ENCODE results near the gene SDCCAG8.

DNA sequence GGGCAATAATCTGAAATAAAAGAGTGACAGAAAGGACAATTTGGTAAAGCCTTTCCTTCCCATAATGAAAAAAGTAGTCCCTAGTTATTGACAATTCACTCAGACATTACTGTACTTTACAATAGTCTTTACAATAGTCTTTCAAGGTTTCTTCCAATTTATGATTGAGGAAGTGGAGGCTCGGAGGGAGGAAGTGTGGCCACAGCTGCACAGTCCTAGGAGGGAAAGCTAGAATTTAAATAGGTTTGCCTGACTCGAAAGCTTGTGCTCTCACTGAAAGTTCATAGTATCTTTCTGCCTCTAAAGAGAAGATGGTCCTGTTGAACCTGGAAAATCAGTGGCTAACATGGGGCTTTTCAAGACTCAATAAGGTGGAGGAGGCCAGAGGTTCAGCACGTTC lies 203.2 kb downstream of the SDCCAG8 start:
- TF ChIP-seq, protein P1, sequence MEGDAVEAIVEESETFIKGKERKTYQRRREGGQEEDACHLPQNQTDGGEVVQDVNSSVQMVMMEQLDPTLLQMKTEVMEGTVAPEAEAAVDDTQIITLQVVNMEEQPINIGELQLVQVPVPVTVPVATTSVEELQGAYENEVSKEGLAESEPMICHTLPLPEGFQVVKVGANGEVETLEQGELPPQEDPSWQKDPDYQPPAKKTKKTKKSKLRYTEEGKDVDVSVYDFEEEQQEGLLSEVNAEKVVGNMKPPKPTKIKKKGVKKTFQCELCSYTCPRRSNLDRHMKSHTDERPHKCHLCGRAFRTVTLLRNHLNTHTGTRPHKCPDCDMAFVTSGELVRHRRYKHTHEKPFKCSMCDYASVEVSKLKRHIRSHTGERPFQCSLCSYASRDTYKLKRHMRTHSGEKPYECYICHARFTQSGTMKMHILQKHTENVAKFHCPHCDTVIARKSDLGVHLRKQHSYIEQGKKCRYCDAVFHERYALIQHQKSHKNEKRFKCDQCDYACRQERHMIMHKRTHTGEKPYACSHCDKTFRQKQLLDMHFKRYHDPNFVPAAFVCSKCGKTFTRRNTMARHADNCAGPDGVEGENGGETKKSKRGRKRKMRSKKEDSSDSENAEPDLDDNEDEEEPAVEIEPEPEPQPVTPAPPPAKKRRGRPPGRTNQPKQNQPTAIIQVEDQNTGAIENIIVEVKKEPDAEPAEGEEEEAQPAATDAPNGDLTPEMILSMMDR (IDR thresholded peaks at IDR 0.05) = no peak
- no peak for TF ChIP-seq POLR2A (IDR thresholded peaks at IDR 0.05)

All from gastroesophageal sphincter (tissue), 3 donors.